Measurements from ENCODE around the gene SHISA6. TPM values are rescaled to one million over a fixed set of nuclear protein-coding genes. Genes with fewer than 3 reads are reported as not detected.

SHISA6 gene
- total RNA-seq, 1 donor from 2014 or later, result not detected

DNA sequence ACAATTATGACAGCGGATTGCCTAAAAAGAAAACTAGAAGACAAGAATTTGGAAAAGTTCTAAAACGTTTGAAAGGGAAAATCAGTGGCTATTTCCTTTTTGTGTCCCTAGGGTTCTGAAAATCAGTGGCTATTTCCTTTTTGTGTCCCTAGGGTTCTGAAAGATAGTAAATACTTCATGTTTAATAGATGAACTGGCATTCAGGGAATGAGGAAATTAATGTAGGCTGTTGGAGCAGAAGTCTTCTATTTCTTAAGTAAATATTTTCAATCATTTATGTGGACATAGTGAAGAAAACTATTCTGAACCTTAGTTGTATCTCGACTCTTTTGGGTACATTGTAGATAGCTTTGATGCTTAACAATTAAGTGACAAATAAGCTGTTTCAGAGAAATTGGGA, 78.9 kb downstream of the SHISA6 start:
- DNase-seq (ENCODE audit: low read depth), result no peak
- H3K36me3 Mint-ChIP-seq (ENCODE audit: low read depth, unreplicated experiment), result no peaks in the 10 kb centered on the region
- Histone ChIP-seq H3K27ac (ENCODE audit: low read depth, low read length) (no peak overlapping the region), H4K20me1 (ENCODE audit: insufficient read depth, low read length) (no peaks in the 10 kb centered on the region), H3K79me2 (ENCODE audit: insufficient read depth, low read length) (no peaks in the 10 kb centered on the region), H2AFZ (ENCODE audit: low read depth, low read length) (no peak overlapping the region), H3K27me3 (ENCODE audit: insufficient read depth, low read length) (no peaks in the 10 kb centered on the region), H3K4me2 (ENCODE audit: low read length) (no peak overlapping the region), H3K4me1 (ENCODE audit: insufficient read depth, low read length) (no peaks in the 10 kb centered on the region), H3K36me3 (ENCODE audit: insufficient read depth, low read length) (no peaks in the 10 kb centered on the region), H3K9ac (ENCODE audit: low read length) (no peak overlapping the region), H3K4me3 (ENCODE audit: insufficient read depth, low read depth, low read length) (no peak overlapping the region), H3K9me3 (ENCODE audit: insufficient read depth, low read depth, low read length) (no peaks in the 10 kb centered on the region)
- H3K9me3 Mint-ChIP-seq (ENCODE audit: unreplicated experiment), result peaks cover 13% of the 10 kb centered on the region
- H3K27ac Mint-ChIP-seq (ENCODE audit: unreplicated experiment), result no peak overlapping the region
- TF ChIP-seq, protein P1, sequence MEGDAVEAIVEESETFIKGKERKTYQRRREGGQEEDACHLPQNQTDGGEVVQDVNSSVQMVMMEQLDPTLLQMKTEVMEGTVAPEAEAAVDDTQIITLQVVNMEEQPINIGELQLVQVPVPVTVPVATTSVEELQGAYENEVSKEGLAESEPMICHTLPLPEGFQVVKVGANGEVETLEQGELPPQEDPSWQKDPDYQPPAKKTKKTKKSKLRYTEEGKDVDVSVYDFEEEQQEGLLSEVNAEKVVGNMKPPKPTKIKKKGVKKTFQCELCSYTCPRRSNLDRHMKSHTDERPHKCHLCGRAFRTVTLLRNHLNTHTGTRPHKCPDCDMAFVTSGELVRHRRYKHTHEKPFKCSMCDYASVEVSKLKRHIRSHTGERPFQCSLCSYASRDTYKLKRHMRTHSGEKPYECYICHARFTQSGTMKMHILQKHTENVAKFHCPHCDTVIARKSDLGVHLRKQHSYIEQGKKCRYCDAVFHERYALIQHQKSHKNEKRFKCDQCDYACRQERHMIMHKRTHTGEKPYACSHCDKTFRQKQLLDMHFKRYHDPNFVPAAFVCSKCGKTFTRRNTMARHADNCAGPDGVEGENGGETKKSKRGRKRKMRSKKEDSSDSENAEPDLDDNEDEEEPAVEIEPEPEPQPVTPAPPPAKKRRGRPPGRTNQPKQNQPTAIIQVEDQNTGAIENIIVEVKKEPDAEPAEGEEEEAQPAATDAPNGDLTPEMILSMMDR (IDR thresholded peaks at IDR 0.05; ENCODE audit: insufficient read depth, low read depth, low read length), result no peak
- TF ChIP-seq EZH2 (IDR thresholded peaks at IDR 0.05; ENCODE audit: insufficient read depth, low read length), result no peak
- FAIRE-seq, result no peak
- H3K4me3 Mint-ChIP-seq (ENCODE audit: unreplicated experiment), result no peak overlapping the region
- H3K4me1 Mint-ChIP-seq (ENCODE audit: low read depth, unreplicated experiment), result no peaks in the 10 kb centered on the region
- H3K27me3 Mint-ChIP-seq (ENCODE audit: low read depth, unreplicated experiment), result no peaks in the 10 kb centered on the region

DNA sequence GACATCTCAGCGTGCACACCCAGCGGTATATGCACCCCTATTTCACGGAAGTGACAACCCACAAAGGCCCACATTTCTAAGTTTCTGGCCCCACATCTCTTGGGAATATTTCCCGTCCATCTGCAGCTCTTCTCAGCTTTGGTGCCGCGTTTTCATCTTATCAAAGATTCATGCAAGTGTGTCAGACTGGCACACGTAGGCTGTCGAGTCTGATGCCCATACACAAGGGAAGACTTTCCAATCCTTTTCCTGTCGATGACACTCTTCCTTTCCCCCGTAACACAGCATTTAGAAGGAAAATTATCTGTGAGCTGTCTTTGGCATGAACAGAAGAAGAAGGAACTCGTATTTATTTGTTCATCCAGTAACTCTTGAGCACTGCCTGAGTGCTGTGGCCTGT, 83.0 kb downstream of the SHISA6 start:
- TF ChIP-seq, protein P1 (IDR thresholded peaks at IDR 0.05; ENCODE audit: insufficient read depth, low read depth, low read length), result no peak
- no peak for TF ChIP-seq EZH2 (IDR thresholded peaks at IDR 0.05; ENCODE audit: insufficient read depth, low read length)
- DNase-seq (ENCODE audit: low read depth), result no peak
- Histone ChIP-seq H3K79me2 (ENCODE audit: insufficient read depth, low read length) (no peaks in the 10 kb centered on the region), H4K20me1 (ENCODE audit: insufficient read depth, low read length) (no peaks in the 10 kb centered on the region), H3K4me1 (ENCODE audit: insufficient read depth, low read length) (no peaks in the 10 kb centered on the region), H3K4me2 (ENCODE audit: low read length) (no peak overlapping the region), H3K9me3 (ENCODE audit: insufficient read depth, low read depth, low read length) (no peaks in the 10 kb centered on the region), H3K36me3 (ENCODE audit: insufficient read depth, low read length) (no peaks in the 10 kb centered on the region), H2AFZ (ENCODE audit: low read depth, low read length) (no peak overlapping the region), H3K27me3 (ENCODE audit: insufficient read depth, low read length) (no peaks in the 10 kb centered on the region), H3K27ac (ENCODE audit: low read depth, low read length) (no peak overlapping the region), H3K4me3 (ENCODE audit: insufficient read depth, low read depth, low read length) (no peak overlapping the region), H3K9ac (ENCODE audit: low read length) (no peak overlapping the region)
- H3K9me3 Mint-ChIP-seq (ENCODE audit: unreplicated experiment), result peaks cover 20% of the 10 kb centered on the region
- no peaks in the 10 kb centered on the region for H3K27me3 Mint-ChIP-seq (ENCODE audit: low read depth, unreplicated experiment)
- no peak overlapping the region for H3K27ac Mint-ChIP-seq (ENCODE audit: unreplicated experiment)
- no peak for FAIRE-seq
- no peaks in the 10 kb centered on the region for H3K4me1 Mint-ChIP-seq (ENCODE audit: low read depth, unreplicated experiment)
- no peaks in the 10 kb centered on the region for H3K36me3 Mint-ChIP-seq (ENCODE audit: low read depth, unreplicated experiment)
- H3K4me3 Mint-ChIP-seq (ENCODE audit: unreplicated experiment), result no peak overlapping the region

DNA sequence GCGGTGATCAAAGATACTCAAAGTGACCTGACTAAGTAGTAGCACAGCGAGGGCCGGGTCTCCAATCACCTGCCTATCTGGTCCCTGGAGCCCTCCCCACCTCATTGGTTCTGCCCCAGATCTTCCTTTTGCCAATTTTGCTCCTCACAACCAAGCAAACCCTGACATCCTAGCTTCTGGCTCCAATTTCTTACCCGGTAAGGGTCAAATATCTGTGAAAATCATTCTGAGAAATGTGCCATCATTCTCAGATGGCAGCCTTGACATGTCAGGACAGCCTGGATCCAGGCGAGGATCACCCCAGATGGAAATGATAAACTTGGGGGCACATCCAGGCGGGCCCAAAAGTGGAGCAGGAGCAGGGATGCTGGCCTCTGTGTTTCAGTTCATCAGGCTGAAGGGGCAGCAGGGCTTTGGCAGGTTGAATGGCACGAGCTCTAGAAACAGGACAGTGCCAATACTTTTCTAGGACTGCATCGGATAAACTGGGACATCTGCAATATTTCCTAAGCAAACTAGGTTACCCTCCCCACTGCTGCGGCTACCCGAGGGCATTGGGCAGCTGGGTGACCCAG, 83.9 kb downstream of the SHISA6 start:
- no peak overlapping the region for H3K4me3 ChIP-seq (ENCODE audit: insufficient read depth, low read depth, low read length)
- no peaks in the 10 kb centered on the region for H3K36me3 Mint-ChIP-seq (ENCODE audit: low read depth, unreplicated experiment)
- no peaks in the 10 kb centered on the region for H3K27me3 ChIP-seq (ENCODE audit: insufficient read depth, low read length)
- H3K4me1 Mint-ChIP-seq (ENCODE audit: low read depth, unreplicated experiment), result no peaks in the 10 kb centered on the region
- no peak overlapping the region for H3K27ac ChIP-seq (ENCODE audit: low read depth, low read length)
- H4K20me1 ChIP-seq (ENCODE audit: insufficient read depth, low read length), result no peaks in the 10 kb centered on the region
- H3K9ac ChIP-seq (ENCODE audit: low read length), result no peak overlapping the region
- no peak for DNase-seq (ENCODE audit: low read depth)
- TF ChIP-seq, protein P1 (IDR thresholded peaks at IDR 0.05; ENCODE audit: insufficient read depth, low read depth, low read length), result no peak
- no peak for TF ChIP-seq EZH2 (IDR thresholded peaks at IDR 0.05; ENCODE audit: insufficient read depth, low read length)
- no peak overlapping the region for H3K4me3 Mint-ChIP-seq (ENCODE audit: unreplicated experiment)
- no peaks in the 10 kb centered on the region for H3K9me3 ChIP-seq (ENCODE audit: insufficient read depth, low read depth, low read length)
- H3K36me3 ChIP-seq (ENCODE audit: insufficient read depth, low read length), result no peaks in the 10 kb centered on the region
- H3K27me3 Mint-ChIP-seq (ENCODE audit: low read depth, unreplicated experiment), result no peaks in the 10 kb centered on the region
- peaks cover 20% of the 10 kb centered on the region for H3K9me3 Mint-ChIP-seq (ENCODE audit: unreplicated experiment)
- H3K79me2 ChIP-seq (ENCODE audit: insufficient read depth, low read length), result no peaks in the 10 kb centered on the region
- FAIRE-seq, result no peak
- no peak overlapping the region for H3K4me2 ChIP-seq (ENCODE audit: low read length)
- no peaks in the 10 kb centered on the region for H3K4me1 ChIP-seq (ENCODE audit: insufficient read depth, low read length)
- no peak overlapping the region for H2AFZ ChIP-seq (ENCODE audit: low read depth, low read length)
- H3K27ac Mint-ChIP-seq (ENCODE audit: unreplicated experiment), result no peak overlapping the region

Data from astrocyte (in vitro differentiated cells and primary cell).